Measurements from ENCODE around the gene CSTF2.
"Not testable (repeated sequence)": the region's sequence is repeated elsewhere in the genome, so short reads cannot be mapped to it uniquely, and the experiment has no call there.

DNA sequence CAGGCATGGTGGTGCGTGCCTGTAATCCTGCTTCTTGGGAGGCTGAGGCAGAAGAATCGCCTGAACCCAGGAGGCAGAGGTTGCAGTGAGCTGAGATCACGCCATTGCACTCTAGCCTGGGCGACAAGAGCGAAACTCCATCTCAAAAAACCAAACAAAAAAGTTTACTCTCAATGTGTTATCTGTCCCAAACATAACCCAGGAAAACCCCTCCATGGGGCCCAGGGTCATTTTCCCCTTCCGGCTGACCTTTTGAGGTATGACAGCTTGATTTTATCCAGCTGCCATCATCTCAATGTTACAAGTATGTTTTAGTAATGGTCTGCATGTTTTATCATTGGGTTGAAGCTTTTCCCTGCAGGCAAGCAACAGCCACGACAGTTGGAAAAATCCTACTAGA is 23.8 kb upstream of the CSTF2 start:
- TF ChIP-seq BHLHE40 (IDR thresholded peaks at IDR 0.05; ENCODE audit: borderline replicate concordance); SP1 (IDR thresholded peaks at IDR 0.05): not testable (repeated sequence)

Measured in HEK293T (cell line).